SK-N-MC (cell line): ENCODE measurements around the gene NPTX1.

Experiments
- DNase-seq: peaks from one replicate; pipeline ENCODE4 v3.0.0-alpha.2; 2011; ENCODE audit warnings: low read depth, low spot score
- H3K27ac ChIP-seq: fragments of 200-600 bp; sonication (generic); 2 replicates; pipeline ENCODE4 v1.5.1; 2016; ENCODE audit warnings: mixed run types
- H3K36me3 ChIP-seq: fragments of 200-600 bp; sonication (generic); 2 replicates; pipeline ENCODE4 v1.6.1; 2017; ENCODE audit warnings: antibody characterized with exemption, low read length, mixed read lengths; ENCODE audit not compliant: insufficient read depth
- H3K4me3 ChIP-seq: fragments of 200-600 bp; sonication (generic); 2 replicates; pipeline ENCODE4 v1.5.1; 2016
- H3K9ac ChIP-seq: fragments of 200-600 bp; sonication (generic); 2 replicates; pipeline ENCODE4 v1.8.0; 2017; ENCODE audit warnings: mixed run types, mixed read lengths; ENCODE audit not compliant: insufficient read length
- H3K9me3 ChIP-seq: fragments of 200-600 bp; sonication (generic); 2 replicates; pipeline ENCODE4 v1.6.1; 2017; ENCODE audit warnings: low read depth, mild to moderate bottlenecking, antibody characterized with exemption, low read length, moderate library complexity, mixed read lengths
- EZH2 ChIP-seq: fragments of 200-600 bp; sonication (generic); IDR thresholded peaks from one replicate; pipeline ENCODE4 v1.6.1; 2017; ENCODE audit warnings: antibody characterized with exemption
- FOXP2 ChIP-seq: optimal IDR thresholded peaks from 2 replicates; pipeline ENCODE3; 2011; ENCODE audit warnings: mild to moderate bottlenecking, moderate library complexity; ENCODE audit not compliant: insufficient read depth; ENCODE audit errors: extremely low read length, control extremely low read depth
- POLR2AphosphoS5 ChIP-seq: IDR thresholded peaks from 2 replicates; pipeline ENCODE4 v1.6.1; 2012; ENCODE audit warnings: mild to moderate bottlenecking, low read depth, low read length, borderline replicate concordance

The NPTX1 gene

GRCh38 chr17:80439499-80439898, 36.9 kb downstream of the NPTX1 start:
- DNase-seq = no peak
- Histone ChIP-seq H3K9ac (no peak overlapping the region), H3K27ac (no peak overlapping the region), H3K36me3 (no peaks in the 10 kb centered on the region), H3K4me3 (no peak overlapping the region), H3K9me3 (no peaks in the 10 kb centered on the region)
- TF ChIP-seq FOXP2 = no peak
- no peak for TF ChIP-seq POLR2AphosphoS5
- no peak for TF ChIP-seq EZH2

- no peaks in the 10 kb centered on the region for H3K36me3 ChIP-seq
- TF ChIP-seq EZH2 (no peak), POLR2AphosphoS5 (no peak), FOXP2 (no peak)
- DNase-seq = no peak
These were observed 37.6 kb downstream of the NPTX1 start for GRCh38 chr17:80438806-80439205.

GRCh38 chr17:80437532-80437931, 38.9 kb downstream of the NPTX1 start:
- H3K9ac ChIP-seq = no peak overlapping the region
- no peak overlapping the region for H3K4me3 ChIP-seq
- no peaks in the 10 kb centered on the region for H3K36me3 ChIP-seq
- H3K27ac ChIP-seq = no peak overlapping the region
- no peak for DNase-seq
- TF ChIP-seq FOXP2 (no peak), POLR2AphosphoS5 (no peak), EZH2 (no peak)
- no peaks in the 10 kb centered on the region for H3K9me3 ChIP-seq

More at GRCh38 chr17:80438806-80439205, 37.6 kb downstream of the NPTX1 start:
- H3K4me3 ChIP-seq = no peak overlapping the region
- no peak overlapping the region for H3K27ac ChIP-seq
- H3K9ac ChIP-seq = no peak overlapping the region
- H3K9me3 ChIP-seq = no peaks in the 10 kb centered on the region

- no peak for DNase-seq
- H3K36me3 ChIP-seq = no peaks in the 10 kb centered on the region
- H3K9me3 ChIP-seq = no peaks in the 10 kb centered on the region
- no peak overlapping the region for H3K4me3 ChIP-seq
- H3K27ac ChIP-seq = no peak overlapping the region
- no peak overlapping the region for H3K9ac ChIP-seq
- no peak for TF ChIP-seq FOXP2
- no peak for TF ChIP-seq POLR2AphosphoS5
- no peak for TF ChIP-seq EZH2
These were observed 42.3 kb downstream of the NPTX1 start for GRCh38 chr17:80433916-80434666.

- DNase-seq = no peak
- Histone ChIP-seq H3K36me3 (no peaks in the 10 kb centered on the region), H3K9ac (no peak overlapping the region), H3K9me3 (no peaks in the 10 kb centered on the region), H3K27ac (no peak overlapping the region), H3K4me3 (no peak overlapping the region)
- TF ChIP-seq EZH2 = no peak
- no peak for TF ChIP-seq POLR2AphosphoS5
- no peak for TF ChIP-seq FOXP2
These were observed 43.4 kb downstream of the NPTX1 start for GRCh38 chr17:80432961-80433550.

- Histone ChIP-seq H3K4me3 (no peak overlapping the region), H3K9ac (no peak overlapping the region), H3K27ac (no peak overlapping the region), H3K36me3 (no peaks in the 10 kb centered on the region), H3K9me3 (no peaks in the 10 kb centered on the region)
- DNase-seq = no peak
- TF ChIP-seq POLR2AphosphoS5 (no peak), FOXP2 (no peak), EZH2 (no peak)
These were observed 44.0 kb downstream of the NPTX1 start for GRCh38 chr17:80432350-80432955.

- TF ChIP-seq FOXP2 = no peak
- TF ChIP-seq EZH2 = no peak
- no peak for TF ChIP-seq POLR2AphosphoS5
- Histone ChIP-seq H3K27ac (no peak overlapping the region), H3K9ac (no peak overlapping the region), H3K4me3 (no peak overlapping the region), H3K36me3 (no peaks in the 10 kb centered on the region), H3K9me3 (no peaks in the 10 kb centered on the region)
- DNase-seq = no peak
These were observed 44.9 kb downstream of the NPTX1 start for GRCh38 chr17:80431246-80432195.
